Raji (cell line): ENCODE measurements around the gene NUDT15.

Experiments used
- POLR2A ChIP-seq: IDR thresholded peaks from 2 replicates; pipeline ENCODE4 v1.6.1; 2011; ENCODE audit warnings: low read depth, low read length, control low read depth; ENCODE audit not compliant: insufficient read depth

Gene NUDT15

GRCh38 chr13:48037346-48038173 lies at the start of gene NUDT15:
Gene NUDT15, plus strand, starts transcription at chr13:48037726. Its CDS starts 21 bp downstream, at chr13:48037747.
- TF ChIP-seq POLR2A: peak; percentile 97

- TF ChIP-seq POLR2A: no peak
Measured at GRCh38 chr13:47990427-47990826, 47.1 kb upstream of the NUDT15 start.

- no peak for TF ChIP-seq POLR2A
Measured at GRCh38 chr13:47990920-47991466, 46.5 kb upstream of the NUDT15 start.

- TF ChIP-seq POLR2A: no peak
Measured at GRCh38 chr13:47991859-47992258, 45.7 kb upstream of the NUDT15 start.

- no peak for TF ChIP-seq POLR2A
Measured at GRCh38 chr13:47997384-47997783, 40.1 kb upstream of the NUDT15 start.

- TF ChIP-seq POLR2A: no peak
Measured at GRCh38 chr13:47999973-48000372, 37.6 kb upstream of the NUDT15 start.

- no peak for TF ChIP-seq POLR2A
Measured at GRCh38 chr13:48000559-48001113, 36.9 kb upstream of the NUDT15 start.

GRCh38 chr13:48001114-48001881 lies 36.2 kb upstream of the NUDT15 start, which contains the start of gene SUCLA2:
Gene SUCLA2, minus strand, starts transcription at chr13:48001273. Its CDS starts 4 bp downstream, at chr13:48001269.
- TF ChIP-seq POLR2A: peak; percentile 84

- no peak for TF ChIP-seq POLR2A
Measured at GRCh38 chr13:48004201-48004600, 33.3 kb upstream of the NUDT15 start.

GRCh38 chr13:48006396-48006795 lies 31.1 kb upstream of the NUDT15 start:
- no peak for TF ChIP-seq POLR2A

GRCh38 chr13:48009284-48009683 lies 28.2 kb upstream of the NUDT15 start:
- no peak for TF ChIP-seq POLR2A

- TF ChIP-seq POLR2A: no peak
Measured at GRCh38 chr13:48010698-48011097, 26.8 kb upstream of the NUDT15 start.

GRCh38 chr13:48012668-48013067 lies 24.9 kb upstream of the NUDT15 start:
- no peak for TF ChIP-seq POLR2A

GRCh38 chr13:48014359-48014758 lies 23.2 kb upstream of the NUDT15 start:
- no peak for TF ChIP-seq POLR2A

GRCh38 chr13:48018637-48019036 lies 18.9 kb upstream of the NUDT15 start:
- no peak for TF ChIP-seq POLR2A
